ENCODE data around the gene BTBD6.

The BTBD6 gene

DNA sequence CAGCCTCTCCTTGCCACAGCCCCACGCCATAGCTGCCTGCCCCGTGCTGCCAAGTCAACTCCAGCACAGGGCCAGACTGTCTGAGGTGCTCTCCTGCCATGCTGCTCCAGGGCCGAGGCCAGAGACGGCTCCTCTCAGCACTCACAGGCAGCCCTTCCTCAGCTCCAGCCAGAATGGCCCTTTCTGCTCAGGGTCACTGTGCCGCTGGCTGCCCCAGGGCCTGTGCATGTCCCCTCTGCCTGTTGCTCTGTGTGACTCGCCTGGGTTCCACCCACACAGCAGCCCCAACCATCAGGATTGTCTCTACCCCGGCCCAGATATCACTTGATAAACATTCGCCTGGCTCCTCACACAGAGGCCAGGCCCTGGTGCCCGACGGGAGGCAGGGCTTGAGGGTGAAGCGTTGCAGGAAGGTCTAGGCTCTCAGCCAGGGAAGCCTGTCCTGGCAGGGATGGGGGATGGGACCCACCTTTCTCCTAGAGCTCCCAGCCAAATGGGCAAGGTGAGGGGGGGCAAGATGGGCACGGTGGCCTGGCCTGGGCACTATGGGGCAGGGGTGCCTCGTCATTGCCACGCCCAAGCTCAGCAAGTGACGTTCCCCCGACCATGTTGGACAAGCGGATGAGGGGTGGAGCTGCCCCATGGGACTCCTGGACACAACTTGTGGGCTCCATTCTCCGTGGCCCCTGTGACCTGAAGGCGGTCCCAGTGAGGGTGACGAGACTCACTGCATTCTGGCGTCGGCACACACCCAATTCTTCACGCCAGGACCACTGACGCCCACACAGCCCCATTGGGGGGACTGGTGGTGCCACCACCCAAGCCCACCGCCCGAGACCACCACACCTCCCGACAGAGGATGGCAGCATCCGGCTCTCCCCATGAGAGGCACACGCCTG is 27.4 kb upstream of the BTBD6 start:
- DNase-seq (ENCODE audit: low read depth) = no peak
- TF ChIP-seq, protein P1, sequence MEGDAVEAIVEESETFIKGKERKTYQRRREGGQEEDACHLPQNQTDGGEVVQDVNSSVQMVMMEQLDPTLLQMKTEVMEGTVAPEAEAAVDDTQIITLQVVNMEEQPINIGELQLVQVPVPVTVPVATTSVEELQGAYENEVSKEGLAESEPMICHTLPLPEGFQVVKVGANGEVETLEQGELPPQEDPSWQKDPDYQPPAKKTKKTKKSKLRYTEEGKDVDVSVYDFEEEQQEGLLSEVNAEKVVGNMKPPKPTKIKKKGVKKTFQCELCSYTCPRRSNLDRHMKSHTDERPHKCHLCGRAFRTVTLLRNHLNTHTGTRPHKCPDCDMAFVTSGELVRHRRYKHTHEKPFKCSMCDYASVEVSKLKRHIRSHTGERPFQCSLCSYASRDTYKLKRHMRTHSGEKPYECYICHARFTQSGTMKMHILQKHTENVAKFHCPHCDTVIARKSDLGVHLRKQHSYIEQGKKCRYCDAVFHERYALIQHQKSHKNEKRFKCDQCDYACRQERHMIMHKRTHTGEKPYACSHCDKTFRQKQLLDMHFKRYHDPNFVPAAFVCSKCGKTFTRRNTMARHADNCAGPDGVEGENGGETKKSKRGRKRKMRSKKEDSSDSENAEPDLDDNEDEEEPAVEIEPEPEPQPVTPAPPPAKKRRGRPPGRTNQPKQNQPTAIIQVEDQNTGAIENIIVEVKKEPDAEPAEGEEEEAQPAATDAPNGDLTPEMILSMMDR (conservative IDR thresholded peaks at IDR 0.05; ENCODE audit: control insufficient read depth, insufficient read depth, low read depth, low read length) = no peak

DNA sequence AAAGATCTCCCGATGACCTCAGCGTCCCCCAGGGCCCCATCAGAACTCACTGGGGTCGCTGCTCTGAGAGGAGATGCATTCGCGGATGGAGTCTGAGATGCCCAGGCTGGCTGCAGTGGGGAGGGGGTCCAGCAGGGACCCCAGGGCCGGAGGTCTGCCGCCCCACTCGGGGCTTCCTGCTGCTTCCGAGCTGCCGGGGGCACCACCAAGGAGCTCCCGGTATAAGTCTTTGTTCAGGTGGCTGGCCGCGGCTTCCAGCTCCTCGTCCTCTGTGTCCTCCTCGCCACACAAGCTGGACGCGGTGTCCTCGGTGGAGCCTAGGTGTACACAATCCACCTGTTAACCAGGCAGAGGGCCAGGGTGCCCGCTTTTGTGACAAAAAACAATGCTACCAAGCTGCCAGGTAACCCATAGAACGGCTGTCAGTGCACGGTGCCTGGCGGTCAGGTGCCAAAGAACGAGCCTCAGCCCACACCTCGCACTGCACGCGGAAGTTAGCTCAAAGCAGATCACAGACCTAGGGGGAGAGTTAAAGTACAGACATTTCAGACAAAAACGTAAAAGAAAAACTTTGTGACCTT is 26.6 kb upstream of the BTBD6 start:
- H3K4me3 ChIP-seq (ENCODE audit: control insufficient read depth, low read depth, low read length) = no peak overlapping the region
- TF ChIP-seq, protein P1 (conservative IDR thresholded peaks at IDR 0.05; ENCODE audit: control insufficient read depth, insufficient read depth, low read depth, low read length) = no peak
- DNase-seq (ENCODE audit: low read depth) = no peak

More for the DNA sequence above, 27.4 kb upstream of the BTBD6 start:
- H3K4me3 ChIP-seq (ENCODE audit: control insufficient read depth, low read depth, low read length) = no peak overlapping the region

DNA sequence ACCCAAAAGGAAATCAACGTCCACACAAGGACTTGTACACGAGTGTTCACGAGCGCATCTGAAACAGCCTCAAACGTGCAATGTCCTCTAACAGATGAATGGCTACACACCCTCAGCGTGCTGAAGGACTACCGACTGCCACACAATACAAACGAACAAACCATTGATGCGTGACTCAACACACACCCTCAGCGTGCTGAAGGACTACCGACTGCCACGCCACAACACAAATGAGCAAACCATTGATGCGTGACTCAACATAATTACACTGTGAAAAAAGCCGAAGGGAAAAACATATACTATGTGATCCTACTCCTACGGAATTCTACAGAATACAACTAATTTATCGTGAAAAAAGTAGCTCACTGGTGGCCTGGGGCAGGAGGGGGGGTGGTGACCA is 25.1 kb upstream of the BTBD6 start:
- TF ChIP-seq, protein P1 (conservative IDR thresholded peaks at IDR 0.05; ENCODE audit: control insufficient read depth, insufficient read depth, low read depth, low read length) = no peak
- no peak overlapping the region for H3K4me3 ChIP-seq (ENCODE audit: control insufficient read depth, low read depth, low read length)
- DNase-seq (ENCODE audit: low read depth) = no peak

GRCh38 chr14:105223770-105224544 is 24.4 kb upstream of the BTBD6 start:
- DNase-seq (ENCODE audit: low read depth) = no peak
- H3K4me3 ChIP-seq (ENCODE audit: control insufficient read depth, low read depth, low read length) = no peak overlapping the region
- TF ChIP-seq, protein P1 (conservative IDR thresholded peaks at IDR 0.05; ENCODE audit: control insufficient read depth, insufficient read depth, low read depth, low read length) = no peak

- DNase-seq (ENCODE audit: low read depth) = no peak
- TF ChIP-seq, protein P1 (conservative IDR thresholded peaks at IDR 0.05; ENCODE audit: control insufficient read depth, insufficient read depth, low read depth, low read length) = no peak
- no peak overlapping the region for H3K4me3 ChIP-seq (ENCODE audit: control insufficient read depth, low read depth, low read length)
Measured at GRCh38 chr14:105224845-105225570, 23.3 kb upstream of the BTBD6 start.

- TF ChIP-seq, protein P1 (conservative IDR thresholded peaks at IDR 0.05; ENCODE audit: control insufficient read depth, insufficient read depth, low read depth, low read length) = no peak
- H3K4me3 ChIP-seq (ENCODE audit: control insufficient read depth, low read depth, low read length) = no peak overlapping the region
- DNase-seq (ENCODE audit: low read depth) = no peak
Measured at GRCh38 chr14:105226198-105226597, 22.1 kb upstream of the BTBD6 start.
